ENCODE results near the gene PAIP2. TPM values are rescaled to one million over a fixed set of nuclear protein-coding genes. Genes with fewer than 3 reads are reported as not detected.

Gene PAIP2
- total RNA-seq, 1 donor from 2014 or later, result 86.6 TPM

GRCh38 chr5:139374909-139375308 lies 33.3 kb downstream of the PAIP2 start:
- Histone ChIP-seq H3K4me3 (ENCODE audit: low read length in 3 of 3) (no peak overlapping the region), H3K27me3 (ENCODE audit: control insufficient read depth in 3 of 3, insufficient read depth in 3 of 3, low read length in 3 of 3) (no peaks in the 10 kb centered on the region), H3K9ac (ENCODE audit: low read depth in 1 of 3, low read length in 3 of 3) (no peak overlapping the region), H3K9me3 (ENCODE audit: control insufficient read depth in 3 of 3, low read length in 3 of 3) (no peaks in the 10 kb centered on the region), H3K36me3 (ENCODE audit: control insufficient read depth in 3 of 3, insufficient read depth in 3 of 3, low read length in 3 of 3) (peaks cover 2 to 13% (median 8%) of the 10 kb centered on the region in 3 donors), H3K27ac (ENCODE audit: low read depth, low read length) (no peak overlapping the region), H3K4me1 (ENCODE audit: control insufficient read depth in 3 of 3, insufficient read depth in 3 of 3, low read length in 3 of 3) (peaks cover 14 to 34% (median 19%) of the 10 kb centered on the region in 3 donors)

GRCh38 chr5:139376364-139376763 lies 34.7 kb downstream of the PAIP2 start:
- no peak overlapping the region for H3K27ac ChIP-seq (ENCODE audit: low read depth, low read length)
- H3K9ac ChIP-seq (ENCODE audit: low read depth in 1 of 3, low read length in 3 of 3), result no peak overlapping the region
- no peaks in the 10 kb centered on the region for H3K27me3 ChIP-seq (ENCODE audit: control insufficient read depth in 3 of 3, insufficient read depth in 3 of 3, low read length in 3 of 3)
- H3K9me3 ChIP-seq (ENCODE audit: control insufficient read depth in 3 of 3, low read length in 3 of 3), result no peaks in the 10 kb centered on the region
- H3K4me3 ChIP-seq (ENCODE audit: low read length in 3 of 3), result no peak overlapping the region
- peaks cover 0 to 8% (median 8%) of the 10 kb centered on the region in 3 donors for H3K36me3 ChIP-seq (ENCODE audit: control insufficient read depth in 3 of 3, insufficient read depth in 3 of 3, low read length in 3 of 3)
- H3K4me1 ChIP-seq (ENCODE audit: control insufficient read depth in 3 of 3, insufficient read depth in 3 of 3, low read length in 3 of 3), result peaks cover 14 to 34% (median 19%) of the 10 kb centered on the region in 3 donors

GRCh38 chr5:139377226-139377625 lies 35.6 kb downstream of the PAIP2 start:
- Histone ChIP-seq H3K9ac (ENCODE audit: low read depth in 1 of 3, low read length in 3 of 3) (no peak overlapping the region), H3K27me3 (ENCODE audit: control insufficient read depth in 3 of 3, insufficient read depth in 3 of 3, low read length in 3 of 3) (no peaks in the 10 kb centered on the region), H3K36me3 (ENCODE audit: control insufficient read depth in 3 of 3, insufficient read depth in 3 of 3, low read length in 3 of 3) (peaks cover 0 to 5% (median 0%) of the 10 kb centered on the region in 3 donors), H3K9me3 (ENCODE audit: control insufficient read depth in 3 of 3, low read length in 3 of 3) (no peaks in the 10 kb centered on the region), H3K27ac (ENCODE audit: low read depth, low read length) (no peak overlapping the region), H3K4me3 (ENCODE audit: low read length in 3 of 3) (no peak overlapping the region), H3K4me1 (ENCODE audit: control insufficient read depth in 3 of 3, insufficient read depth in 3 of 3, low read length in 3 of 3) (peaks cover 14 to 29% (median 17%) of the 10 kb centered on the region in 3 donors)

- Histone ChIP-seq H3K4me3 (ENCODE audit: low read length in 3 of 3) (no peak overlapping the region), H3K9ac (ENCODE audit: low read depth in 1 of 3, low read length in 3 of 3) (no peak overlapping the region), H3K27ac (ENCODE audit: low read depth, low read length) (no peak overlapping the region), H3K36me3 (ENCODE audit: control insufficient read depth in 3 of 3, insufficient read depth in 3 of 3, low read length in 3 of 3) (peaks cover 0 to 5% (median 0%) of the 10 kb centered on the region in 3 donors), H3K4me1 (ENCODE audit: control insufficient read depth in 3 of 3, insufficient read depth in 3 of 3, low read length in 3 of 3) (peaks cover 14 to 26% (median 15%) of the 10 kb centered on the region in 3 donors), H3K27me3 (ENCODE audit: control insufficient read depth in 3 of 3, insufficient read depth in 3 of 3, low read length in 3 of 3) (no peaks in the 10 kb centered on the region), H3K9me3 (ENCODE audit: control insufficient read depth in 3 of 3, low read length in 3 of 3) (no peaks in the 10 kb centered on the region)
These were observed 36.6 kb downstream of the PAIP2 start for GRCh38 chr5:139378101-139378825.

- H3K27ac ChIP-seq (ENCODE audit: low read depth, low read length), result no peak overlapping the region
- no peaks in the 10 kb centered on the region for H3K9me3 ChIP-seq (ENCODE audit: control insufficient read depth in 3 of 3, low read length in 3 of 3)
- H3K4me3 ChIP-seq (ENCODE audit: low read length in 3 of 3), result no peak overlapping the region
- no peaks in the 10 kb centered on the region for H3K27me3 ChIP-seq (ENCODE audit: control insufficient read depth in 3 of 3, insufficient read depth in 3 of 3, low read length in 3 of 3)
- no peak overlapping the region for H3K9ac ChIP-seq (ENCODE audit: low read depth in 1 of 3, low read length in 3 of 3)
- peaks cover 8 to 19% (median 10%) of the 10 kb centered on the region in 3 donors for H3K4me1 ChIP-seq (ENCODE audit: control insufficient read depth in 3 of 3, insufficient read depth in 3 of 3, low read length in 3 of 3)
- peaks cover 0 to 2% (median 0%) of the 10 kb centered on the region in 3 donors for H3K36me3 ChIP-seq (ENCODE audit: control insufficient read depth in 3 of 3, insufficient read depth in 3 of 3, low read length in 3 of 3)
These were observed 37.3 kb downstream of the PAIP2 start for GRCh38 chr5:139378941-139379361.

GRCh38 chr5:139379626-139380449 lies 38.2 kb downstream of the PAIP2 start:
- Histone ChIP-seq H3K9ac (ENCODE audit: low read depth in 1 of 3, low read length in 3 of 3) (no peak overlapping the region), H3K4me3 (ENCODE audit: low read length in 3 of 3) (no peak overlapping the region), H3K9me3 (ENCODE audit: control insufficient read depth in 3 of 3, low read length in 3 of 3) (no peaks in the 10 kb centered on the region), H3K27me3 (ENCODE audit: control insufficient read depth in 3 of 3, insufficient read depth in 3 of 3, low read length in 3 of 3) (no peaks in the 10 kb centered on the region), H3K4me1 (ENCODE audit: control insufficient read depth in 3 of 3, insufficient read depth in 3 of 3, low read length in 3 of 3) (peaks cover 8 to 19% (median 15%) of the 10 kb centered on the region in 3 donors), H3K27ac (ENCODE audit: low read depth, low read length) (no peak overlapping the region), H3K36me3 (ENCODE audit: control insufficient read depth in 3 of 3, insufficient read depth in 3 of 3, low read length in 3 of 3) (peaks cover 0 to 2% (median 0%) of the 10 kb centered on the region in 3 donors)

- H3K4me1 ChIP-seq (ENCODE audit: control insufficient read depth in 3 of 3, insufficient read depth in 3 of 3, low read length in 3 of 3), result peaks cover 14 to 21% (median 19%) of the 10 kb centered on the region in 3 donors
- no peaks in the 10 kb centered on the region for H3K9me3 ChIP-seq (ENCODE audit: control insufficient read depth in 3 of 3, low read length in 3 of 3)
- H3K36me3 ChIP-seq (ENCODE audit: control insufficient read depth in 3 of 3, insufficient read depth in 3 of 3, low read length in 3 of 3), result no peaks in the 10 kb centered on the region
- no peak overlapping the region for H3K9ac ChIP-seq (ENCODE audit: low read depth in 1 of 3, low read length in 3 of 3)
- no peaks in the 10 kb centered on the region for H3K27me3 ChIP-seq (ENCODE audit: control insufficient read depth in 3 of 3, insufficient read depth in 3 of 3, low read length in 3 of 3)
- no peak overlapping the region for H3K27ac ChIP-seq (ENCODE audit: low read depth, low read length)
- H3K4me3 ChIP-seq (ENCODE audit: low read length in 3 of 3), result no peak overlapping the region
These were observed 40.4 kb downstream of the PAIP2 start for GRCh38 chr5:139381837-139382761.

- H3K27ac ChIP-seq (ENCODE audit: low read depth, low read length), result no peak overlapping the region
- H3K27me3 ChIP-seq (ENCODE audit: control insufficient read depth in 3 of 3, insufficient read depth in 3 of 3, low read length in 3 of 3), result no peaks in the 10 kb centered on the region
- no peak overlapping the region for H3K4me3 ChIP-seq (ENCODE audit: low read length in 3 of 3)
- H3K9ac ChIP-seq (ENCODE audit: low read depth in 1 of 3, low read length in 3 of 3), result no peak overlapping the region
- peaks cover 14 to 22% (median 15%) of the 10 kb centered on the region in 3 donors for H3K4me1 ChIP-seq (ENCODE audit: control insufficient read depth in 3 of 3, insufficient read depth in 3 of 3, low read length in 3 of 3)
- H3K9me3 ChIP-seq (ENCODE audit: control insufficient read depth in 3 of 3, low read length in 3 of 3), result no peaks in the 10 kb centered on the region
- H3K36me3 ChIP-seq (ENCODE audit: control insufficient read depth in 3 of 3, insufficient read depth in 3 of 3, low read length in 3 of 3), result no peaks in the 10 kb centered on the region
These were observed 41.2 kb downstream of the PAIP2 start for GRCh38 chr5:139382807-139383206.

GRCh38 chr5:139383275-139383992 lies 41.8 kb downstream of the PAIP2 start, which contains the start of gene SLC23A1:
SLC23A1 (minus strand) TSS chr5:139383297; CDS start chr5:139383253, 44 bp downstream.
- Histone ChIP-seq H3K4me1 (ENCODE audit: control insufficient read depth in 3 of 3, insufficient read depth in 3 of 3, low read length in 3 of 3) (peaks cover 20 to 29% (median 20%) of the 10 kb centered on the region in 3 donors), H3K9me3 (ENCODE audit: control insufficient read depth in 3 of 3, low read length in 3 of 3) (no peaks in the 10 kb centered on the region), H3K36me3 (ENCODE audit: control insufficient read depth in 3 of 3, insufficient read depth in 3 of 3, low read length in 3 of 3) (no peaks in the 10 kb centered on the region), H3K9ac (ENCODE audit: low read depth in 1 of 3, low read length in 3 of 3) (peak within 1 kb of the TSS in 2 of 3 donors; percentile 33 to 72), H3K4me3 (ENCODE audit: low read length in 3 of 3) (no peak within 1 kb of the TSS), H3K27me3 (ENCODE audit: control insufficient read depth in 3 of 3, insufficient read depth in 3 of 3, low read length in 3 of 3) (no peaks in the 10 kb centered on the region), H3K27ac (ENCODE audit: low read depth, low read length) (no peak within 1 kb of the TSS)

Data from skeletal muscle tissue (tissue), 4 donors.